LNCAP (cell line): ENCODE results near the gene TACO1.

ENCODE experiments used
- CTCF ChIP-seq: fragments of 450-650 bp; IDR thresholded peaks from 2 replicates; pipeline ENCODE4 v1.5.1; 2017; ENCODE audit warnings: mild to moderate bottlenecking

TACO1 gene

DNA sequence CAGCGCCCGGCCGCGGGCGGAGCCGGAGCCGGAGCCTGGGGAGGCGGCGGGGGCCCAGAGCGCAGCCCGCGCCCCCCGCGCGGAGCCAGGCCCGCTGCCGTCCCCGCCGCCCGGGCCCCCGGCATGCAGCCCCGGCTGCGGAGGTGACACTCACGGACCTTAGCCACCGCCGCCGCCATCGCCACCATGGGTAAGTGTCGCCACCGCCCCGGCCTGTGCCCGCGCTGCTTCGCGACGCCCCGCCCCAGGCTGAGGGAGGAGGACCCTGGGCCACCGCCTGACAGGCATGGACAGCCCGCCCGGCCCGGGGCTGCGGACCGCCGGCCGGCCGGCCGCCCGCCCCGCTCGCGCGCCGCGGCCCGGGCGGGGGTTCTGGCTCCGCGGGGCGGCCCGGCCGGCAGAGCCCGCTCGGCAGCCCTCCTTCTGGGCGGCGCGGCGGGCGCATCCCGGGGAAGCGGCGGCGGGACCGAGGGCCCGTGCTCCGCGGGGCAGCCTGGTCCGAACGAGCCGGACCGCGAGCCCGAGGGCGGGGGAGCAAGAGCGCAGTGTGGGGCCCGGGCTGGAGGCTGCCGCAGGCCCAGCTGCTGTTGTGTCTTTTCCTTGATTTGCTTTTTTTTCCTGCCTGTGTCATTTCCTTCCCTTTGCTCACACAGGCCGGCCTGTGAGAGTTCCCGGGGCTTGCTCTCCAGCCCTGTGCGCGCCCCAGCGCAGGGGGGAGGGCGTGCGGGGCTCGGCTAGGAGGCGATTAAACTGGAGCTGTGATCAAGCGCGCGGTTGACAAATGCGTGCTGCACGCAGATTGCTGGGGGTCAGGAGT is 22.1 kb downstream of the TACO1 start:
- no peak for TF ChIP-seq CTCF

DNA sequence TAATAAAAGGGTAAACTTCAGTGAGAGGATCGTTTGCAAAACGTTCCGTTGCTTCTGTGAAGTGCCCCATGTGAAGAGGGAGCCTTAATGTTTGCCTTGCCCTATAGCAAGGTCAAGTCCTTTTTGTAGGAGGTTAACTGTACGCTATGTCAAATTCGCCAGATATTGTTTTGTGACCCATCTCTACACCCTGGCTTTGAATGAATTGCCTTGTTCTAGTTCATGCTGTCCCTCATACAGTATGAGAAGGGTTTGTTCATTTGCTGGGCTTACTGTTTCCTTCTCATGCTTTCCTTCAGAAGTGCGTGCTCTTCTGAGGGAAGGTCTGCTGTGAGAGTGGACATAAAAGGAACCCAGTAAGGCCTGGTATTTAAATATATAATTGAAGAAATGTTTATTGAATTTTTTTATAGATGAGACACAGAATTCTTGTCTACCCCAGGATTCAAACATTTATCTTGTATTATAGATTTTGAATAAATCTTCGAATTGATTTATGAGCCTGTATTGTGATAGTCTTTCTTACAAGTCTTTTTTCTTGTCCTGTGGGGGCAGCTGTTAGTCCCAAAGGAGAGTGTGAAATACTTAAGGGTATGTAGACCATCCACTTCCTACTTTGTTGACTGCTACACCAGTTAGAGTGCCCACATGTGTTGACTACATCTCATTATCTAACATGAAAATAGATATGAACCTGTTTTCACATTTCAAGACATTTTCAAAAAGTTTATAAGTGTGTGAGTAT is 23.3 kb downstream of the TACO1 start:
- TF ChIP-seq CTCF, result no peak

DNA sequence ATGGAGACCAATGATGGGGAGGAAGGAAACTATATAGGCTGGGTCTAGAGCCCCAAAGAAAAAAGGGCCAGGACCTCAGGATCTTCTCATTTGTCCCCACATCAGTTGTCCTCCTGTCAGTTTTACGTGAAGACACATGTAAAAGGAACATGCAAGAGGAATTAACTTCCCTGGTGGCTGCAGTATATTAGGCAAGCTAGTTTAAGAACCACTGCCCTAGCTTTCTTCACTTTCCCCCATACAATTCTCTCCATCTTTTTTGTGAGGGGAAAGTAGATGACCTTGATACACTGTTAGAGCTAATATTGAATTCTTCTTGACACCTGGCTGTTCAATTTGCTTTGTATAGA is 23.8 kb downstream of the TACO1 start:
- TF ChIP-seq CTCF, result no peak

DNA sequence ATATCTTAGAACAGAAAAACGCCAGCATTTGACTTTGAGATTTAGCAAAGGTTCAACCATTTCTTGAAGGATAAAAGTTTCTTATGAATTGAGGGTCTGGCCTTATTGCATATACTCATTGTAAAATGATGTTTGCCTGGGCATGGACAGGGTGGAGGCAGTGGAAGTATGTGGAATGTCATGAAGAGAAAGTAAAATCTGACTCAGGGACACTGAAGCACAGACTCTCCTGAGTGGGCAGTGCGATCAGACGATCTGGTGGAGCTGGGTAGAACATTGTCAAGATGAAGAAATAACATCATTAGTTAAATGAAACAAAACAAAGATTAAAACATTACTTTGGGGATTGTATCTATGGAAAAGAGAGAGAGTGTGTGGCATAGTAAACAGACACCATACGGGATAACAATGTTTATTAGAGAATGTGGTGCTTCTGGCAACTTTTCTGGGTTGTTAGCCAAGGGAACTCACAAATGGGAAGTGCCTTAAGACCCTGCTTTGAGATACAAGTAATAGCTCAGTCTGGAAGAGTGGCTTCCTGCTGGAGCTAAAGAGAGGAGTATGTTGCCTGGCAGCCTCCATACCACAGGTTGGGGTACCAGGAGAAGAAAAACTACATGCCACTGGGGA is 26.0 kb downstream of the TACO1 start:
- TF ChIP-seq CTCF, result no peak

DNA sequence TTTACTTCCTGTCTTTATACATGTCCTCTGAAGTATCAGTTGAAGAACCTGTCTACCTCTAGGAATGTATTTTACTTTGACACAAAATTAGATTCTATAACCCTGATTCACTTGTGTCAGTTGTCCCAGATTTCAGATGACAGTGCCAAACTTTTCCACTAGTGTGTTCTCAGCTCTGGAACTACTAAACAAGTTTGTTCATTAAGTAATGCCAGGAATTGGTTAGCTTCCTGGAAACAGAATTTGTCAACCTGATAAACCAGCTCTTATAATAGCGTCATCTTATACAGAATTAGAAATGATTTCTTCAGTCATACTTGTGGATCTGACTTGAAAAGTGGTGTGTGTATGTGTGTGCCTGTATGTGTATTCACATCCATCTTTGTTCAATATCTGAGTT is 28.9 kb downstream of the TACO1 start:
- TF ChIP-seq CTCF, result no peak

- TF ChIP-seq CTCF, result no peak
Measured at GRCh38 chr17:63631062-63631461, 30.4 kb downstream of the TACO1 start.

DNA sequence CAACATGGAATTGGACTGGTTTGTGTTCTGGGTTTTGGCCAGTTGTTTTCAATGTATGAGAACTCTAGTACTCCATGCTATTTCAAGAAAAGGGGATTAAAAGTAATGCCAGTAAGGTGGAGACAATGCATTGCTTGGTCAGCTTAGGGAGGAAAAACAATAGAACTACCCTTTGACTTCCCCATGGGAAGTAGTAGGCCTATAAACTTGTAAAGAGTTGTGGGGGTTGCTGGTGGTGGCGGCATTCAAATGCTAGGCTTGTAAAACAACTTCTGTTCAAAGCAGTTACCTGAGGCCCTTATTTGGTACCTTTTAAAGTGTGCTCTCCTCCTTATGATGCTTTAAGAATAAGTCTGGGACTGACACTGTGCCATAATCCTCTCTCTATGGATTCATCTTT is 30.9 kb downstream of the TACO1 start:
- TF ChIP-seq CTCF, result no peak
